Aorta (tissue), 5 donors: ENCODE measurements around the gene ABCA7. TPM values are rescaled to one million over a fixed set of nuclear protein-coding genes. Genes with fewer than 3 reads are reported as not detected.

ENCODE experiments used
- ATAC-seq: fragments of 200-7000 bp; cut with Tn5 transposase; one replicate; pipeline ENCODE4 v1.9.1; 2022; ENCODE audit warnings: moderate library complexity; ENCODE audit not compliant: low FRiP score
- DNase-seq, 2 donors: peaks; one replicate each; pipeline ENCODE4 v3.0.0-alpha.2; 2020
- H3K27ac ChIP-seq, 2 donors: one replicate each; pipeline ENCODE4 v1.5.1; 2013; ENCODE audit warnings: low read length in 2 of 2, mild to moderate bottlenecking in 2 of 2, moderate library complexity in 2 of 2, control low read depth in 1 of 2, inconsistent platforms in 1 of 2, low read depth in 1 of 2
- H3K27me3 ChIP-seq, 2 donors: one replicate each; pipeline ENCODE4 v1.6.1; 2013; ENCODE audit warnings: control low read depth in 1 of 2, low read length in 1 of 2, mild to moderate bottlenecking in 1 of 2, moderate library complexity in 1 of 2; ENCODE audit not compliant: insufficient read depth in 2 of 2, control insufficient read depth in 1 of 2
- H3K36me3 ChIP-seq, 2 donors: one replicate each; pipeline ENCODE4 v1.6.1; 2013; ENCODE audit warnings: control low read depth in 1 of 2, low read length in 1 of 2, mild to moderate bottlenecking in 1 of 2; ENCODE audit not compliant: insufficient read depth in 2 of 2, control insufficient read depth in 1 of 2
- H3K4me1 ChIP-seq, 2 donors: one replicate each; pipeline ENCODE4 v1.6.1; 2013; ENCODE audit warnings: low read length in 2 of 2, control low read depth in 1 of 2, mild to moderate bottlenecking in 1 of 2, moderate library complexity in 1 of 2; ENCODE audit not compliant: insufficient read depth in 2 of 2, control insufficient read depth in 1 of 2
- H3K4me3 ChIP-seq, 2 donors: one replicate each; pipeline ENCODE4 v1.5.1; 2013; ENCODE audit warnings: low read length in 2 of 2, control low read depth in 1 of 2, mild to moderate bottlenecking in 1 of 2
- H3K9me3 ChIP-seq: one replicate; pipeline ENCODE4 v1.6.1; 2013; ENCODE audit warnings: mild to moderate bottlenecking, low read length; ENCODE audit not compliant: control insufficient read depth
- WGBS, 2 donors: extraction: QIAGEN DNeasy Blood & Tissue Kit; methylation state at CpG; one replicate each; pipeline ENCODE4 v1.1.7; 2013; 5-methylcytosine and 5-hydroxymethylcytosine counted together
- intact Hi-C, 2 donors: fragments of 100-400 bp; cut with DNase I; formaldehyde crosslinking; loops; one replicate each; pipeline versions ENCODE4 v1.14.2 to v1.15.0; 2022
- polyA plus RNA-seq, 2 donors: library from polyadenylated mRNA; stranded (reverse); fragments of 200-250 nt; gene quantifications; one replicate each; pipeline ENCODE4 v1.2.3, GENCODE V29; 2013
- total RNA-seq, 2 donors: library from RNA; stranded (reverse); fragmentation: NEBNext Ultra II Directional; extraction: Animal tissue kit (Norgen Biotek cat#: 25700); gene quantifications; one replicate each; pipeline ENCODE4 v1.2.1, GENCODE V29; 2021
- donor health status: healthy with polysubstance abuse.
- donor health status: Bipolar disorder and iron deficiency.
- donor health status: DM: no; HTN: no; CAD: no.
- donor health status: DM: no; HTN: no; CAD: no.
- donor health status: DM: yes; HTN: yes; CAD: no.

ABCA7 gene
- total and polyA plus RNA-seq, 4 donors, result 1.9 to 20.6 (median 8.5) TPM

- ATAC-seq, result no peak
- 89 to 92% methylated on average over 32 of the region's 32 CpGs for WGBS, 2 donors
- Histone ChIP-seq H3K36me3 (no peaks in the 10 kb centered on the region), H3K27me3 (no peaks in the 10 kb centered on the region), H3K4me1 (no peaks in the 10 kb centered on the region), H3K9me3 (no peaks in the 10 kb centered on the region), H3K4me3 (no peak overlapping the region), H3K27ac (no peak overlapping the region)
- no peak for DNase-seq
- intact Hi-C loops, result no loop called here
These were observed 66.2 kb downstream of the ABCA7 start for GRCh38 chr19:1105873-1106840.

GRCh38 chr19:1106841-1107660, 67.1 kb downstream of the ABCA7 start:
- ATAC-seq (no peak), DNase-seq (no peak)
- no peaks in the 10 kb centered on the region for H3K36me3 ChIP-seq
- intact Hi-C loops, result no loop called here
- no peaks in the 10 kb centered on the region for H3K27me3 ChIP-seq
- H3K9me3 ChIP-seq, result no peaks in the 10 kb centered on the region
- 61 to 62% methylated on average over 17 of the region's 17 CpGs for WGBS, 2 donors
- no peak overlapping the region for H3K27ac ChIP-seq
- no peak overlapping the region for H3K4me3 ChIP-seq
- no peaks in the 10 kb centered on the region for H3K4me1 ChIP-seq

- H3K27ac ChIP-seq, result no peak overlapping the region
- no peaks in the 10 kb centered on the region for H3K36me3 ChIP-seq
- no peak overlapping the region for H3K4me3 ChIP-seq
- no peaks in the 10 kb centered on the region for H3K27me3 ChIP-seq
- ATAC-seq (no peak), DNase-seq (no peak)
- no peaks in the 10 kb centered on the region for H3K9me3 ChIP-seq
- 89 to 91% methylated on average over 25 of the region's 25 CpGs for WGBS, 2 donors
- intact Hi-C loops, result no loop called here
- H3K4me1 ChIP-seq, result no peaks in the 10 kb centered on the region
These were observed 67.9 kb downstream of the ABCA7 start for GRCh38 chr19:1107661-1108261.

- no peak overlapping the region for H3K27ac ChIP-seq
- DNase-seq (no peak), ATAC-seq (no peak)
- intact Hi-C loops, result no loop called here
- no peaks in the 10 kb centered on the region for H3K4me1 ChIP-seq
- H3K9me3 ChIP-seq, result no peaks in the 10 kb centered on the region
- no peaks in the 10 kb centered on the region for H3K27me3 ChIP-seq
- H3K4me3 ChIP-seq, result no peak overlapping the region
- 92 to 94% methylated on average over 89 of the region's 89 CpGs for WGBS, 2 donors
- no peaks in the 10 kb centered on the region for H3K36me3 ChIP-seq
These were observed 68.6 kb downstream of the ABCA7 start for GRCh38 chr19:1108291-1109031.

GRCh38 chr19:1109032-1109551, 69.2 kb downstream of the ABCA7 start:
- ATAC-seq (no peak), DNase-seq (no peak)
- Histone ChIP-seq H3K9me3 (no peaks in the 10 kb centered on the region), H3K36me3 (no peaks in the 10 kb centered on the region), H3K27ac (no peak overlapping the region), H3K27me3 (no peaks in the 10 kb centered on the region), H3K4me1 (no peaks in the 10 kb centered on the region), H3K4me3 (no peak overlapping the region)
- intact Hi-C loops, result no loop called here
- 90% methylated on average over 48 of the region's 48 CpGs for WGBS, 2 donors

- Histone ChIP-seq H3K9me3 (no peaks in the 10 kb centered on the region), H3K4me3 (no peak overlapping the region), H3K27ac (no peak overlapping the region), H3K36me3 (no peaks in the 10 kb centered on the region), H3K27me3 (no peaks in the 10 kb centered on the region), H3K4me1 (no peaks in the 10 kb centered on the region)
- ATAC-seq, result no peak
- intact Hi-C loops, result loop anchor here (5.0 kb wide), 2 partner anchors 62 to 82 kb away; partner anchors contain the start of gene SBNO2 (in 1 of the 2)
- WGBS, 2 donors, result 86 to 89% methylated on average over 54 of the region's 54 CpGs
- DNase-seq, result no peak
These were observed 70.1 kb downstream of the ABCA7 start for GRCh38 chr19:1109697-1110671.

- no peaks in the 10 kb centered on the region for H3K4me1 ChIP-seq
- DNase-seq (no peak), ATAC-seq (no peak)
- no peaks in the 10 kb centered on the region for H3K9me3 ChIP-seq
- H3K4me3 ChIP-seq, result no peak overlapping the region
- 75 to 76% methylated on average over 18 of the region's 18 CpGs for WGBS, 2 donors
- H3K27ac ChIP-seq, result no peak overlapping the region
- H3K36me3 ChIP-seq, result no peaks in the 10 kb centered on the region
- H3K27me3 ChIP-seq, result no peaks in the 10 kb centered on the region
- intact Hi-C loops, result loop anchor here (5.0 kb wide), 2 partner anchors 61 to 81 kb away; partner anchors contain the start of gene SBNO2 (in 1 of the 2)
These were observed 71.1 kb downstream of the ABCA7 start for GRCh38 chr19:1110809-1111640.
